ENCODE data around the gene GABPA. TPM values are rescaled to one million over a fixed set of nuclear protein-coding genes. Genes with fewer than 3 reads are reported as not detected.

GABPA gene
- total and polyA plus RNA-seq, 2 of the 13 experiments (the other 11 are each of a cell fraction or from before 2014, with no cell fraction given): 7.4 to 13.2 TPM

DNA sequence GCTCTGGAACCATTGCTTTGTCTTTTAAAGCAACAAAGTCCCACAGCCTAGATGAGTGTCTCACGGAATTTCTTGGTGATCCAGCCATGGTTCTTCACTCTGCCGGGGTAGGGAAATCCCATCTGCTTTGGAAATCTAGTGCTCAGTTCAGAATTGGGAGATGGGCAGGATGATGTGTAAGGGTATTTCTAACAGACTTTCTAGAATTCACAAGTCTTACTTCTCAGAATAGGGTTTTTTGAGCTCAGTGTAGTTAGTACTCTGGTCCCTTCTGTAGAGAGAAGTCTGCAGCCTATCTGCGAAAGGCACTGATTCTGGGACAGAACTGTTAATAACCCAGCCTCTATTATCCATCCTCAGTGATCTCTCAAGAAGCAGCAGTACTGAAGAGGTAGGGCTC is 25.3 kb downstream of the GABPA start (continued):
- TF ChIP-seq ZNF552 (CRISPR knock-in tag; IDR thresholded peaks at IDR 0.05; ENCODE audit: borderline replicate concordance): no peak
- TF ChIP-seq GATAD1 (CRISPR knock-in tag; IDR thresholded peaks at IDR 0.05): no peak
- TF ChIP-seq KDM6A (CRISPR knock-in tag; IDR thresholded peaks at IDR 0.05; ENCODE audit: low read depth): no peak

DNA sequence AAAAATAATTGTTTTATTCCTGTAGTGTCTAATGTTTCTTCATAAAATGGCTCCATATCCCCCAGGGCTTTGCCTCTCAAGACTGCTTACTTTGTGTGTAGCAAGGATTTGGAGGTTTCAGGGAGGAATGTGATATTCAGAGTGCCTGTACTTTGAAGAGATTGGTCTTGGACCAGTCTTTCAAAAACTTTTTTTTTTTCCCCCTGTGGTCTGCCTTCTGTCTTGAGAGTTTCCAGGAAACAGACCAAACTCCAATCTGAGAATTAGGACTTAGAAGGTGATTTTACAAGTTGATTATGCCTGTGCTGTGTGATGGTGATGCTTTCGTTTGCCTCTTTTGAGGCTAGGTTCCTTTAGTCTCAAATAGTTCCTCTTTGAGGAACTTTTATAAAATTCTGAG is 25.9 kb downstream of the GABPA start:
- no peaks in the 10 kb centered on the region for H3K27me3 ChIP-seq (ENCODE audit: control insufficient read depth in 1 of 2, insufficient read depth in 2 of 2, low read length in 2 of 2)
- intact Hi-C loops (cut with micrococcal nuclease; ENCODE audit: unreplicated experiment) (no loop called here), in situ Hi-C loops (cut with HindIII; ENCODE audit: extremely low pct_ligation_motif_present, low pct_unique_long_range_greater_than_20kb) (no loop called here)
- ChIA-PET CTCF (ENCODE audit: low intra/inter-chr PET ratio, low total read pairs) (no interaction called here), POLR2A (no interaction called here)
- no peaks in the 10 kb centered on the region for H4K20me1 ChIP-seq (ENCODE audit: insufficient read depth, low read length)
- no peaks in the 10 kb centered on the region for H3K4me1 ChIP-seq (ENCODE audit: insufficient read depth, low read length)
- H3K27ac ChIP-seq (ENCODE audit: extremely low read length, insufficient read depth, low read length): no peak overlapping the region
- DNase-seq (ENCODE audit: low spot score): no peak
- peaks cover 8 to 48% of the 10 kb centered on the region in 2 experiments for H3K36me3 ChIP-seq (replicated peaks in 1 of 2; ENCODE audit: control insufficient read depth in 1 of 2, insufficient read depth in 2 of 2, low read length in 2 of 2)
- FAIRE-seq: no peak
- H2AFZ ChIP-seq (ENCODE audit: low read length): no peak overlapping the region
- H3K79me2 ChIP-seq (ENCODE audit: insufficient read depth, low read length): no peaks in the 10 kb centered on the region
- H3K9ac ChIP-seq (ENCODE audit: insufficient read depth, low read depth, low read length): no peak overlapping the region
- no peak for ATAC-seq
- WGBS (ENCODE audit: low lambda C conversion rate): 100% methylated on average over 1 of the region's 1 CpG
- no peak overlapping the region for H3K4me2 ChIP-seq (ENCODE audit: low read depth, low read length)
- BruUV-seq (replicated peaks): no TSS peak
- H3K9me3 ChIP-seq (ENCODE audit: low read length): no peaks in the 10 kb centered on the region
- no peak for TF ChIP-seq TBX3 (IDR thresholded peaks at IDR 0.05; ENCODE audit: borderline replicate concordance)
- no peak for TF ChIP-seq ZMYM2 (CRISPR knock-in tag; IDR thresholded peaks at IDR 0.05)
- TF ChIP-seq, protein P1, sequence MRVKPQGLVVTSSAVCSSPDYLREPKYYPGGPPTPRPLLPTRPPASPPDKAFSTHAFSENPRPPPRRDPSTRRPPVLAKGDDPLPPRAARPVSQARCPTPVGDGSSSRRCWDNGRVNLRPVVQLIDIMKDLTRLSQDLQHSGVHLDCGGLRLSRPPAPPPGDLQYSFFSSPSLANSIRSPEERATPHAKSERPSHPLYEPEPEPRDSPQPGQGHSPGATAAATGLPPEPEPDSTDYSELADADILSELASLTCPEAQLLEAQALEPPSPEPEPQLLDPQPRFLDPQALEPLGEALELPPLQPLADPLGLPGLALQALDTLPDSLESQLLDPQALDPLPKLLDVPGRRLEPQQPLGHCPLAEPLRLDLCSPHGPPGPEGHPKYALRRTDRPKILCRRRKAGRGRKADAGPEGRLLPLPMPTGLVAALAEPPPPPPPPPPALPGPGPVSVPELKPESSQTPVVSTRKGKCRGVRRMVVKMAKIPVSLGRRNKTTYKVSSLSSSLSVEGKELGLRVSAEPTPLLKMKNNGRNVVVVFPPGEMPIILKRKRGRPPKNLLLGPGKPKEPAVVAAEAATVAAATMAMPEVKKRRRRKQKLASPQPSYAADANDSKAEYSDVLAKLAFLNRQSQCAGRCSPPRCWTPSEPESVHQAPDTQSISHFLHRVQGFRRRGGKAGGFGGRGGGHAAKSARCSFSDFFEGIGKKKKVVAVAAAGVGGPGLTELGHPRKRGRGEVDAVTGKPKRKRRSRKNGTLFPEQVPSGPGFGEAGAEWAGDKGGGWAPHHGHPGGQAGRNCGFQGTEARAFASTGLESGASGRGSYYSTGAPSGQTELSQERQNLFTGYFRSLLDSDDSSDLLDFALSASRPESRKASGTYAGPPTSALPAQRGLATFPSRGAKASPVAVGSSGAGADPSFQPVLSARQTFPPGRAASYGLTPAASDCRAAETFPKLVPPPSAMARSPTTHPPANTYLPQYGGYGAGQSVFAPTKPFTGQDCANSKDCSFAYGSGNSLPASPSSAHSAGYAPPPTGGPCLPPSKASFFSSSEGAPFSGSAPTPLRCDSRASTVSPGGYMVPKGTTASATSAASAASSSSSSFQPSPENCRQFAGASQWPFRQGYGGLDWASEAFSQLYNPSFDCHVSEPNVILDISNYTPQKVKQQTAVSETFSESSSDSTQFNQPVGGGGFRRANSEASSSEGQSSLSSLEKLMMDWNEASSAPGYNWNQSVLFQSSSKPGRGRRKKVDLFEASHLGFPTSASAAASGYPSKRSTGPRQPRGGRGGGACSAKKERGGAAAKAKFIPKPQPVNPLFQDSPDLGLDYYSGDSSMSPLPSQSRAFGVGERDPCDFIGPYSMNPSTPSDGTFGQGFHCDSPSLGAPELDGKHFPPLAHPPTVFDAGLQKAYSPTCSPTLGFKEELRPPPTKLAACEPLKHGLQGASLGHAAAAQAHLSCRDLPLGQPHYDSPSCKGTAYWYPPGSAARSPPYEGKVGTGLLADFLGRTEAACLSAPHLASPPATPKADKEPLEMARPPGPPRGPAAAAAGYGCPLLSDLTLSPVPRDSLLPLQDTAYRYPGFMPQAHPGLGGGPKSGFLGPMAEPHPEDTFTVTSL (CRISPR knock-in tag; IDR thresholded peaks at IDR 0.05; ENCODE audit: borderline replicate concordance): no peak
- TF ChIP-seq, protein P2, sequence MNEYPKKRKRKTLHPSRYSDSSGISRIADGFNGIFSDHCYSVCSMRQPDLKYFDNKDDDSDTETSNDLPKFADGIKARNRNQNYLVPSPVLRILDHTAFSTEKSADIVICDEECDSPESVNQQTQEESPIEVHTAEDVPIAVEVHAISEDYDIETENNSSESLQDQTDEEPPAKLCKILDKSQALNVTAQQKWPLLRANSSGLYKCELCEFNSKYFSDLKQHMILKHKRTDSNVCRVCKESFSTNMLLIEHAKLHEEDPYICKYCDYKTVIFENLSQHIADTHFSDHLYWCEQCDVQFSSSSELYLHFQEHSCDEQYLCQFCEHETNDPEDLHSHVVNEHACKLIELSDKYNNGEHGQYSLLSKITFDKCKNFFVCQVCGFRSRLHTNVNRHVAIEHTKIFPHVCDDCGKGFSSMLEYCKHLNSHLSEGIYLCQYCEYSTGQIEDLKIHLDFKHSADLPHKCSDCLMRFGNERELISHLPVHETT (CRISPR knock-in tag; conservative IDR thresholded peaks at IDR 0.05): no peak
- no peak for TF ChIP-seq CBX5 (CRISPR knock-in tag; IDR thresholded peaks at IDR 0.05; ENCODE audit: borderline replicate concordance)
- TF ChIP-seq ZNF724P (CRISPR knock-in tag; IDR thresholded peaks at IDR 0.05; ENCODE audit: borderline replicate concordance): no peak
- no peak for TF ChIP-seq ZFP1 (CRISPR knock-in tag; IDR thresholded peaks at IDR 0.05)
- no peak overlapping the region for H3K4me3 ChIP-seq (replicated peaks in 1 of 3; ENCODE audit: insufficient read depth in 1 of 3, low read depth in 2 of 3, low read length in 3 of 3)
